IMR-90 (cell line): ENCODE results near the gene TRIM2.

Experiments
- BHLHE40 ChIP-seq: fragments of 150-350 bp; IDR thresholded peaks from 2 replicates; pipeline ENCODE4 v1.6.1; 2016; ENCODE audit warnings: mild to moderate bottlenecking, low read depth, low read length
- CEBPB ChIP-seq: IDR thresholded peaks from 2 replicates; pipeline ENCODE4 v1.6.1; 2012; ENCODE audit warnings: low read depth, low read length, improper control_type of control experiment
- CHD1 ChIP-seq: IDR thresholded peaks from 2 replicates; pipeline ENCODE4 v1.6.1; 2012; ENCODE audit warnings: low read depth, low read length, improper control_type of control experiment
- CTCF ChIP-seq: conservative IDR thresholded peaks from 2 replicates; pipeline ENCODE4 v1.5.1; 2012; ENCODE audit warnings: mild to moderate bottlenecking, low read depth, low read length, improper control_type of control experiment
- ELK1 ChIP-seq: fragments of 150-350 bp; IDR thresholded peaks from 2 replicates; pipeline ENCODE4 v1.6.1; 2016; ENCODE audit warnings: low read depth, mild to moderate bottlenecking, low read length, moderate library complexity, borderline replicate concordance
- FOS ChIP-seq: fragments of 150-350 bp; IDR thresholded peaks from 2 replicates; pipeline ENCODE4 v1.6.1; 2016; ENCODE audit warnings: low read depth, low read length
- MAFK ChIP-seq: IDR thresholded peaks from 2 replicates; pipeline ENCODE4 v1.6.1; 2012; ENCODE audit warnings: low read depth, low read length, improper control_type of control experiment
- MXI1 ChIP-seq: IDR thresholded peaks from 2 replicates; pipeline ENCODE4 v1.6.1; 2012; ENCODE audit warnings: low read depth, mild to moderate bottlenecking, low read length, moderate library complexity, borderline replicate concordance
- POLR2A ChIP-seq: IDR thresholded peaks from 2 replicates; pipeline ENCODE4 v1.6.1; 2012; ENCODE audit warnings: mild to moderate bottlenecking, low read depth, low read length
- RAD21 ChIP-seq: IDR thresholded peaks from 2 replicates; pipeline ENCODE4 v1.6.1; 2012; ENCODE audit warnings: low read length, improper control_type of control experiment
- RCOR1 ChIP-seq: IDR thresholded peaks from 2 replicates; pipeline ENCODE4 v1.6.1; 2012; ENCODE audit warnings: mild to moderate bottlenecking, low read length, improper control_type of control experiment; ENCODE audit not compliant: insufficient replicate concordance
- RFX5 ChIP-seq: IDR thresholded peaks from 2 replicates; pipeline ENCODE4 v1.8.0; 2012; ENCODE audit warnings: low read depth, mild to moderate bottlenecking, low read length, moderate library complexity
- SMC3 ChIP-seq: fragments of 150-350 bp; IDR thresholded peaks from 2 replicates; pipeline ENCODE4 v1.6.1; 2016; ENCODE audit warnings: low read depth, mild to moderate bottlenecking, antibody characterized with exemption, low read length, moderate library complexity
- USF2 ChIP-seq: fragments of 150-350 bp; IDR thresholded peaks from 2 replicates; pipeline ENCODE4 v1.6.1; 2017; ENCODE audit warnings: mild to moderate bottlenecking, antibody characterized with exemption, low read length, low read depth

- TF ChIP-seq CTCF (no peak), RFX5 (no peak), FOS (no peak), MAFK (no peak), POLR2A (no peak), USF2 (no peak), RCOR1 (no peak), SMC3 (no peak), CEBPB (no peak), RAD21 (no peak), MXI1 (no peak), BHLHE40 (no peak), ELK1 (no peak), CHD1 (no peak)
These were observed 27.3 kb upstream of the TRIM2 start for GRCh38 chr4:153176938-153177337.
